Esophagus (tissue), 2 donors: ENCODE results near the gene MORF4L2. TPM values are rescaled to one million over a fixed set of nuclear protein-coding genes. Genes with fewer than 3 reads are reported as not detected.

Experiments
- H3K27ac ChIP-seq, 2 donors: one replicate each; pipeline ENCODE4 v1.5.1; 2013; ENCODE audit warnings: low read depth in 2 of 2, mild to moderate bottlenecking in 2 of 2, inconsistent platforms in 1 of 2, low read length in 1 of 2, moderate library complexity in 1 of 2
- H3K27me3 ChIP-seq, 2 donors: one replicate each; pipeline ENCODE4 v1.6.1; 2013; ENCODE audit warnings: low read length in 2 of 2, control low read depth in 1 of 2, mild to moderate bottlenecking in 1 of 2; ENCODE audit not compliant: insufficient read depth in 2 of 2, control insufficient read depth in 1 of 2
- H3K36me3 ChIP-seq, 2 donors: one replicate each; pipeline ENCODE4 v1.6.1; 2013; ENCODE audit warnings: low read length in 1 of 2; ENCODE audit not compliant: control insufficient read depth in 2 of 2, insufficient read depth in 2 of 2
- H3K4me1 ChIP-seq, 2 donors: one replicate each; pipeline ENCODE4 v1.6.1; 2013; ENCODE audit warnings: low read length in 1 of 2; ENCODE audit not compliant: control insufficient read depth in 2 of 2, insufficient read depth in 2 of 2
- H3K4me3 ChIP-seq, 2 donors: one replicate each; pipeline ENCODE4 v1.5.1; 2013; ENCODE audit warnings: low read length in 2 of 2, mild to moderate bottlenecking in 2 of 2, low read depth in 1 of 2, moderate library complexity in 1 of 2
- H3K9me3 ChIP-seq, 2 donors: one replicate each; pipeline ENCODE4 v1.6.1; 2013; ENCODE audit warnings: mild to moderate bottlenecking in 2 of 2, low read depth in 1 of 2, low read length in 1 of 2, moderate library complexity in 1 of 2; ENCODE audit not compliant: control insufficient read depth in 2 of 2, insufficient read depth in 1 of 2
- WGBS, 2 donors: extraction: QIAGEN DNeasy Blood & Tissue Kit; methylation state at CpG; one replicate each; pipeline ENCODE4 v1.1.7; 2013; 5-methylcytosine and 5-hydroxymethylcytosine counted together
- polyA plus RNA-seq, 2 donors: library from polyadenylated mRNA; stranded (reverse); fragments of 200-250 nt; gene quantifications; one replicate each; pipeline ENCODE4 v1.2.3, GENCODE V29; 2013
- donor health status: healthy with polysubstance abuse.
- donor health status: Bipolar disorder and iron deficiency.

MORF4L2 gene, protein sequence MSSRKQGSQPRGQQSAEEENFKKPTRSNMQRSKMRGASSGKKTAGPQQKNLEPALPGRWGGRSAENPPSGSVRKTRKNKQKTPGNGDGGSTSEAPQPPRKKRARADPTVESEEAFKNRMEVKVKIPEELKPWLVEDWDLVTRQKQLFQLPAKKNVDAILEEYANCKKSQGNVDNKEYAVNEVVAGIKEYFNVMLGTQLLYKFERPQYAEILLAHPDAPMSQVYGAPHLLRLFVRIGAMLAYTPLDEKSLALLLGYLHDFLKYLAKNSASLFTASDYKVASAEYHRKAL
- polyA plus RNA-seq: 100 to 1,000 TPM; 161 to 242 TPM

DNA sequence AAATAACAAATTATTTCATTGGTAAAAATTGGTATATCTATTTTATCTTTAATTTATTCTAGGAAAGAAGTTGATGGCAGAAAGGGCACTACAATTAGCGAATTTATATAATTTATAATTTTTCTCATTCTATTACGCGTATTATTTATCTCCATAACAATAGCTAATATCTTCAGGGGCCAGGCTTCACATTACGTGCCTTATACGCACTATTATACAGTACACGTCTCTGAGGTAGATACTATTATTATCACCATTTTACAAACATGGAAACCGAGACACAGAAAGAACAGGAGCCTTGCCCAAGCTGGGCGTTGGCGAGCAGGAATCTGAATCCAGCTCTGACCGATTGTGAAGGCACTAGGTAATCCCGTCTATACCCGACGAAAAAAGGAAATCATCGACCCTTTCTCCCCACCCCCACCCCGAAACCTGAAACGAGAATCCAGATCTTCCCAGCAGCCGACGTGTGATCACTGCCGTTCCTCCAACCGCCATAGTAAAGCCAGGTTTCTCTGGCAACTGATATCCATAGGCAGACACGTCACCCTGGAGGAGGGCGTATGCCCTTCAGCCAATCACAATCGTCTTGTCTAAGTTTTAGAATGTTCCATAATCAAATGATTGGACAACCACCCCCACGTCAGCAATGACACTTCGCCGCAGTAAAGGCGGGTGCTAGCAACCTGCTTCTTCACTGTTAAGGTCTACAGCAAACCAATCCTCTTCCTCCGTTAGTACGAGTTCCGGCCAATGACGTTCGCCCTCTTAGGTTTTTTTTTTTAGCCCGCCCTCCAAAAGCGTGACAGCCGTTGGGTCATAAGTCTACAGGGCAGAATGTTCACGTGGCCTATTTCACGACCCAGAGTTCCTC is at the start of gene MORF4L2:
Gene MORF4L2, minus strand, starts transcription at position 501 of the 874 bp plus-strand sequence. CDS start 9,672 bp downstream, outside the sequence.
- Histone ChIP-seq H3K27me3 (peaks cover 0 to 2% of the 10 kb centered on the region in 2 donors), H3K9me3 (peaks cover 0 to 6% of the 10 kb centered on the region in 2 donors), H3K4me3 (peak within 1 kb of the TSS; percentile 61 to 75), H3K36me3 (peaks cover 0 to 4% of the 10 kb centered on the region in 2 donors), H3K27ac (peak within 1 kb of the TSS; percentile 95 to 96), H3K4me1 (no peaks in the 10 kb centered on the region)
- WGBS, 2 donors: 0 to 29% methylated on average over 37 of the region's 37 CpGs

DNA sequence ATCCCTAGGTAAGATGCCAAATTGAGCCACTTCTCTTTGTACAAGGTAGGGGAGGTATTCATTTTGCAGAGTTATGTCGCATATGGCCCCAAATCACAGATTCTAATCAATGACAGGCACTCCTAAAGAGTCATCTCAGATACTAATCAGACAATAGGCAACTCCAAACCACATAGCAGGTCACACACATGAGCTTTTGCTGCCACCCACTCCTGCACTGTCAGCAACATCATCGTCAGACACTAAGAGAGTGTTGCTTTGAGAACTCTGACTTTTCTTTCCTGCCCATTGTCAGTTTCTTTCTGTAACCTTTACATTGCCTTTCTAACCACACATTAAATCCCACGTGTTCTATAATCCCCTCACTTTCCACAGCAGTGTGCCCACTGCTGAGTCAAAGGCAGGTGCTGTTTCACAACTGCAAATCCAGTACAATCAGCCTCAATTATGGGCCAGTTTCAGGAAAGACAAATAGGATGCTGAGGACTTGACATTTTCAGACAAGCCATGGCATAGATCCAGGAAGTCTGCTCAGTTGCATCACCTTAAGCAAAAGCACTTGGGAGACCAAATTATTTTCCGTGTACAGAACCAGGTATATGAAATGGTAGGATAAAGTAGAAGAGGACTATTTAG is 47.7 kb upstream of the MORF4L2 start:
- H3K9me3 ChIP-seq: no peaks in the 10 kb centered on the region
- H3K27me3 ChIP-seq: no peaks in the 10 kb centered on the region
- no peaks in the 10 kb centered on the region for H3K36me3 ChIP-seq
- H3K27ac ChIP-seq: no peak overlapping the region
- no peaks in the 10 kb centered on the region for H3K4me1 ChIP-seq
- no peak overlapping the region for H3K4me3 ChIP-seq
- 54 to 55% methylated on average over 4 of the region's 4 CpGs for WGBS, 2 donors

DNA sequence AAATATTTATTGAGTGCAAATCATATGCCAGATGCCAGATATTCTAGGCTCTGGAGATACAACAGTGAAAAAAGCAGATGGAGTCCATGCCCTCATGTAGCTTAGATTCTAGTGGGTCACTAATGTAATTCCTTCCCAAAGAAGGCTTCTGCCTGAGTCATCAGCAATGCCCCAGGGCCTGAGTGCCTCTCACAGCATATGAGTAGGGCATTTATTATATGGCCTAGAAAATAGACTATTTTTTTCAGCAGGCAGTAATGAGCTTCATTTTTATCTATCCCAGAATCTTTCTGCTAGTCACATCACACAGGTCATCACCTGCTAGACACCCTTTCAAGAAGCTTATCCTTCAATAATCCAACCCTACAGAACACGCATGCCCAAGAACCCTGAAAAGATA is 46.5 kb upstream of the MORF4L2 start:
- no peak overlapping the region for H3K4me3 ChIP-seq
- WGBS, 2 donors: 96 to 98% methylated on average over 1 of the region's 1 CpG
- no peaks in the 10 kb centered on the region for H3K27me3 ChIP-seq
- no peaks in the 10 kb centered on the region for H3K9me3 ChIP-seq
- H3K27ac ChIP-seq: no peak overlapping the region
- H3K4me1 ChIP-seq: no peaks in the 10 kb centered on the region
- no peaks in the 10 kb centered on the region for H3K36me3 ChIP-seq

DNA sequence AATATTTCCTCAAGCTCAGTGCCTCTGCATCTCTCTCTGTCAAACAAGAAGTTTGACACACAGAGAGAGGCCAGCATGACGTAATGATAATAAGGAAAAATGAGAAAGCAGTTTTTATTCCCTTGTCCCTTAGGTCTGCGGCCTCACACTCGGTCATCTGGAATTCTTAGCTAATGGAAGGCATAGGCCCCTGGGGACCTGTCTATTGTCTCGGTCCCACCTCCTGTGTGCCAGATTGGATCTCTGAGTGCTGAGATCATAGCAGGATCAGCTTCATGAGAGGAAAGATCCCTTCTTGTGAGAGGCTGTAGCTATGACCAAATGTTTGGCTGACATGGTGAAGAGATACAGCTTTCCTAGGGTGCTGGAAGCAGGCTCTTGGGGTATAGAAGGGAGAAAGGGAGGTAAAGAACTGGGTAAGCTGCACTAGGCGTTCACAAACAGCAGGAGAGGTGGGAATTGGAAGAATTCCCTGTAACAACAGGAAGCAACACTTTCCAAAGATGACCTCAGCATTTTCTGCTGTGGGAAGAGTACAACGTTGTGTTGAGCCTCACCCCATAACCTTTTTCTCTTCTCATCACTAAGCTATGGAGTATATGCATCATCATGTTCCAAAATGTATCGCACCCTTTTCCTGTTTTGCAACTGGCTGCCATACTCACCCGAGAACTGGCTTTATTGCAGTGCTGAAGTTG is 44.4 kb upstream of the MORF4L2 start:
- Histone ChIP-seq H3K27me3 (no peaks in the 10 kb centered on the region), H3K36me3 (no peaks in the 10 kb centered on the region), H3K4me3 (no peak overlapping the region), H3K4me1 (no peaks in the 10 kb centered on the region), H3K27ac (no peak overlapping the region), H3K9me3 (no peaks in the 10 kb centered on the region)
- 45 to 50% methylated on average over 8 of the region's 8 CpGs for WGBS, 2 donors

DNA sequence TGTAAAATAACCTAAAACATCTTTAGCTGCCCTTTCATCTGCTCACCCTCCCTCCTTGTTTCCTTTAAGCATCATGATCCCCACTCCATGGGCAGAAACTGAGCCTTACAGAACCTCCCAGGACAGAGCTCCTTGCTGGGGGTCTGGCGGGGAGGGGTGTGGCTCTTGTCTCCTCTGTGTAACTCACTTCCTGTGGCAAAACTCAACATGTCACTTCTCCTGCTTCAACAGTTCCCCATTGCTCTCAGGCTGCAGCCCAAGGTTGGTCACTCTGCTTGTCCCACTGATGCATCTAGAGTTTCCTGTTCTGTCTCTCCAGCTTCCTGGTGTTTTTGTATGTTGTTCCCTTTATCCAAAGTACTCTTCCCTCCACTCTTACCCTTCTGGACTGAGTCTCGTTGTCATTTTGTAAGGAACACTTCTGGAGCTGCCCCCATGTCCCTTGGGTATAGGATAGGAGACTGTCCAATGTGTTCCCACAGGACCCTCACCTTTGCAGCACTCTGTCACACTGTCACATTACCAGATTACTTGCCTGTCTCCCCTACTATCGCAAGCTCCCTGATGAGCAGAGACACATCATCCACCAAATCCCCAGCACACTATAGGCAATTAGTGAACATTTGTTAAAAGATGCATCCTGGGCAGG is 43.8 kb upstream of the MORF4L2 start:
- Histone ChIP-seq H3K27ac (no peak overlapping the region), H3K27me3 (no peaks in the 10 kb centered on the region), H3K9me3 (no peaks in the 10 kb centered on the region), H3K4me1 (no peaks in the 10 kb centered on the region), H3K4me3 (no peak overlapping the region), H3K36me3 (no peaks in the 10 kb centered on the region)
- WGBS, 2 donors: 68 to 71% methylated on average over 3 of the region's 3 CpGs

DNA sequence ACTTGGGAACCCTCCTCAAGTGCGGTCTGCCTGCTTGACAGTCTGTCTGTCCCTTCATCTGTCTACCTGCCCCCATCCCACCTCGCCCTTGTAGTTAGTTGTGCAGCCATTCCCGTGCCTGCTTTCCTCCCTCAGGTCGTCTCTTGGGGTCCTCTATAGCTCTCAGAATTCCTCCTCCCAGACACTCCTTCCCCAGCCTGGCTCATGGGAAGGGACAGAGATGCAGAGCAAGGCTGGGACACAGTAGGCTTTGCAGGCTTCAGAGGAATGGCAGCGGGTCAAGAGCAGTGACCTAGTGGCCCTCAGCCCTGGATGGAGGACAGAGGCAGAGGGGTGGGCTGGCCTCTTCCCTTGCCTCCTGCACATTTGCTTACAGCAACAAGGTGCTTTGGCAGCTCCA is 42.5 kb upstream of the MORF4L2 start:
- H3K9me3 ChIP-seq: no peaks in the 10 kb centered on the region
- H3K36me3 ChIP-seq: no peaks in the 10 kb centered on the region
- H3K27me3 ChIP-seq: peaks cover 0 to 4% of the 10 kb centered on the region in 2 donors
- no peak overlapping the region for H3K4me3 ChIP-seq
- no peaks in the 10 kb centered on the region for H3K4me1 ChIP-seq
- no peak overlapping the region for H3K27ac ChIP-seq
- WGBS, 2 donors: 68 to 70% methylated on average over 5 of the region's 5 CpGs

DNA sequence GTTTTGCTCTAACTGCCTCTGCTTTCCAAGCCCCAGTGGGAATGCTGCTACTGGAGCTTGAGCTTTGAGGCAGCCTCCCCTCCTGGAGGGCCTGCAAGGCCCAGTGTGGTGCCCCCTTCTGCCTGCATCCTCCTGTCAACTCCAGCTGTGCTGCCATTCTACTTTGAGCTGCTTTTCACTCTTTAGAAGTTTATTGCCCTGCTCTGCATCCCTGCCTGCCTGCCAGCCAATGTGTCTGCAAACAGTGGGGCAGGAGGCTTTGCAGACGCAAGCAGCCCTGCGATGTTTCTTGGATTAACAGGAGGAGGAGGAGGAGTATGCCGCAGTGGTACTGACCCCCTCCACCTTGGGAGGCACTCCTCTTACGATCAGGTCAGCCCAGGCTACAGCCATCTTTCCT is 40.6 kb upstream of the MORF4L2 start:
- H3K9me3 ChIP-seq: no peaks in the 10 kb centered on the region
- 66 to 94% methylated on average over 4 of the region's 4 CpGs for WGBS, 2 donors
- H3K36me3 ChIP-seq: no peaks in the 10 kb centered on the region
- H3K4me3 ChIP-seq: no peak overlapping the region
- H3K27ac ChIP-seq: no peak overlapping the region
- no peaks in the 10 kb centered on the region for H3K4me1 ChIP-seq
- peaks cover 0 to 4% of the 10 kb centered on the region in 2 donors for H3K27me3 ChIP-seq

DNA sequence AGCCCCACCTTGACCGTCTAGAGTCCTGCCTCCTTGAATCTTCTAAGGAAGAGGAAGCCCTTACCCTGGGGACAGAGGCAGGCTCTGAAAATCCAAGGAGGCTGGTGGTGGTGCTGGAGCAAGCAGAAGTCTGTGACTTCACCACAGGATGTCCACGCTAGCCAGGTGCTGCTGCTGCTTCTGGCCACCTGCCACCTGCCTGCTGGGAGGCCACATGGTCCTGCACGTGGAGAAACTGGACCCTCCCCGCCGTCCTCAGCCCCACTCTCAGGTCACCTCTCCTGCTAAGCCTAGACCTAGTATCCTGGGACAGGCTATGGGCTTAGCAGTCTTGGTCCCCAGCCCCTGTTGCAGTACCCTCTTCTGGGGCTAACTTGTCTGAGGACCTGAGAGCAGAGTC is 40.0 kb upstream of the MORF4L2 start:
- 60 to 78% methylated on average over 5 of the region's 5 CpGs for WGBS, 2 donors
- peaks cover 0 to 4% of the 10 kb centered on the region in 2 donors for H3K27me3 ChIP-seq
- no peaks in the 10 kb centered on the region for H3K4me1 ChIP-seq
- no peaks in the 10 kb centered on the region for H3K36me3 ChIP-seq
- no peak overlapping the region for H3K4me3 ChIP-seq
- H3K27ac ChIP-seq: no peak overlapping the region
- no peaks in the 10 kb centered on the region for H3K9me3 ChIP-seq

DNA sequence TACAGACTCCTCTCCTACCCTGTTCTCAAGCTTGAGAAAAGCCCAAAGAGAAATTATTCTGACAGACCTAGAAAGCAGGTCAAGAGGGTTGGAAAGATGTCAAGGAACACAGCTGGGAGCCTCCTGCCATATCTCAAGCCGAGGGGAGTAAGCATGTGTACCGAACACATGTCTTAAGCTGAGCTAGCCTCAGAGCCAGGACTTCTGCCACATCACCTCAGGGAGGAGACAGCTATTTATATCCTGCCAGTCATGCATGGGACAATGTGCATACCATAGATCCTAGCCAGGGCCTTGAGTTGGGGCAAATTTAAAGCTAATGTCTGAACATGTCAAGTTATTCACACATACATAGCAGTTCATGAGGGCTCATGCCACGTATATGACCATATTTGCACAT is 36.0 kb upstream of the MORF4L2 start:
- H3K4me1 ChIP-seq: no peaks in the 10 kb centered on the region
- peaks cover 0 to 10% of the 10 kb centered on the region in 2 donors for H3K27me3 ChIP-seq
- H3K9me3 ChIP-seq: no peaks in the 10 kb centered on the region
- WGBS, 2 donors: 45 to 46% methylated on average over 3 of the region's 3 CpGs
- H3K4me3 ChIP-seq: no peak overlapping the region
- no peak overlapping the region for H3K27ac ChIP-seq
- no peaks in the 10 kb centered on the region for H3K36me3 ChIP-seq
